Stimulated activated CD4-positive, alpha-beta T cell treated with anti-CD3 and anti-CD28 coated beads, Interleukin-15, amount 100 ng/mL, for 48 hours (primary cell): ENCODE measurements around the gene ASF1A.

ENCODE experiments used
- DNase-seq, 2 donors: peaks; one replicate each; pipeline ENCODE4 v3.0.0-alpha.2; 2020; ENCODE audit warnings: low read depth in 2 of 2

ASF1A gene

DNA sequence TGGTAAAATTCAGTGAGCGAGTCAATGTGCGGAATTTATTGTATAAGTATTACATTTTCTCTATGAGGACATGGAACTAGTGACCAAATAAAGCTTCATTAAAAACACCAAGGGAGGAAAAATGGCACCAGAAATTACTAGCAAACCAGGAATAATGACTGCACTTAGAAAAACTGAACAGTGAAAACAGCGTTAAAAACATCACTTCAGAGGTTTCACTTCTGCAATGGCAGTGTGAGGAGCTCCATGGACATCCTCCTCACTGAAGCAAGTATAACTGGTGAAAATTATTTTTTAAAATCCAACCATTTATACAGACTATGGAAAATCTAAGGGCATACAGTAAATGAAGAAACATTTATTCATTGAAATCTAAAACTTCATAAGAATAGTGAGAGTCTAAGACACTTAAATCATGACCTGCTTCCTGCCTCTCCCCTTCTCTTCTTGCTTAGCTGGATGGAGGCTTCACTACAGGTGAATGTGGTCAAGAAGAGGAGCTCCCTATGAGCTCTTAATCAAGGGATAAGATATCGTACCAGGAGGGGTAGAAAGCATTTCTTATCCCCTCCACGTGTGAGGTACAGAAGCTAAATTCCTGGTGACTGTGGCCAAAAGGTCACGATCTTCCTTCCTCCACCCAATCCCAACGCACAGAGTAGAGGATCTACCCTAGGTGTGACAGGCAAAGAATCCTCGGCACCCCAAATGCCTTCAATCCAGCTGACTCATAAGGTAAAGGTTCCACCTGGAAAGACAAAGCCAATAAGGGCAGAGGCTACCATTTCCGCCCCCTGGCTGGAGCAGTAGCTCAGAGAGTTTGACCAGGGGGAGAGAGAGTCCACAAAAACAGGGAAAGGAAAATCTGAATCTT lies 12.3 kb upstream of the ASF1A start:
- no peak for DNase-seq

DNA sequence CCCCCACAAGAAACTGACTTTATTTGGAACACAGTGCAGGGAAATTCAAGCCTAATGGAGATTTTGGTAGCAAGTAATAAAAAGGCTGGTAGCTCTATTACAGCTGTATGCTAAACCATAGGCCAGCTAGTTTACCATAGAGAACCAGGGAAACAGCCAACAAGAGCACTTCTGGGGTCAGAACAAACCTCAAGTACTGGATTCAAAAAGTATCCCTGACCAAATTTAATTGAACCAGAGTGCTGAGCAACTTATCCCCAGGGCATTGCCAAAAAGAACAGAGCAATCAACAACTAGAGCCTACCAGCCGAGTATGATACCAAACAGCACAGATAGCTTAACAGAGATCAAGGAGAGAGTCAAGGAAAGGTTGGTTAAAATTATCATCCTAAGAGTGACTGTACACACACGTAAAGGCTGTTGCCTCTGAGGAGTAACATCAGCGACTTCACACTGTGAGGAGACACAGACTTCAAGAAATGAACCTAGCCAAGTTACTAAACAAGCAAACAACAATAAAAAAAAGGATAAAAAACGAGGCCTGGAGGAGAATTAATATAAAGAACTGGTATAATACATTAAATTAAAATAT lies 11.5 kb upstream of the ASF1A start:
- no peak for DNase-seq

DNA sequence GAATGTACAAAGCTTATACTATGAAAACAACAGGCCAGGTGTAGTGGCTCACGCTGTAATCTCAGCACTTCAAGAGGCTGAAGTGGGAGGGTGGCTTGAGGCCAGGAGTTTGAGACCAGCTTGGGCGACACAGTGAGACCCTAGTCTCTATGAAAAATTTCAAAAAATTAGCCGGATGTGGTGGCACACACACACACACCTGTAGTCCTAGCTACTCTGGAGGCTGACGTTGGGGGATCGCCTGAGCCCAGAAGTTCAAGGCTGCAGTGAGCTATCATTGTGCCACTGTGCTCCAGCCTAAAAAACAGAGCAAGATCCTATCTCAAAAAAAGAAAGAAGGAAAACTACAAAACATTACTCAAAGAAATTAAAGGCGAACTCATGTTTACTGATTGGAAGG lies 7.3 kb upstream of the ASF1A start:
- DNase-seq = no peak

DNA sequence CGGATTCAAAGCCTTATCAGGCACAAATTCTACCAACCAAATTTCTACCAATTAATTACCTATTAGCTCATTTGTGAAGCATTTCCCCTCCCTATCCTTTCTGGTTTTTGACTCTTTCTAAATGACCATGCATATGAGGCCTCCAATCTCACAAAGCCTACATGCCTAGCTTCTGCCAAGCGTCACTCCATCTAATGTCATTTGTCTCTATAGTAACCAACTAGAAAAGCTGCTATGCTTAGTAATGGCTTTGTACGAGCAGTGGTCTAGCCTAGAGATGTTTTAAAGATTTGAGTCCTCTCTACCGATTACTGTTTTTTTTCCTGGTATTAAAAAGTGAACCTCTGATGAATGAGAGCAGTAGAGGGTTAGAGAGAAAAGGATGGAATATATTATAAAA lies 4.8 kb upstream of the ASF1A start:
- DNase-seq = no peak

DNA sequence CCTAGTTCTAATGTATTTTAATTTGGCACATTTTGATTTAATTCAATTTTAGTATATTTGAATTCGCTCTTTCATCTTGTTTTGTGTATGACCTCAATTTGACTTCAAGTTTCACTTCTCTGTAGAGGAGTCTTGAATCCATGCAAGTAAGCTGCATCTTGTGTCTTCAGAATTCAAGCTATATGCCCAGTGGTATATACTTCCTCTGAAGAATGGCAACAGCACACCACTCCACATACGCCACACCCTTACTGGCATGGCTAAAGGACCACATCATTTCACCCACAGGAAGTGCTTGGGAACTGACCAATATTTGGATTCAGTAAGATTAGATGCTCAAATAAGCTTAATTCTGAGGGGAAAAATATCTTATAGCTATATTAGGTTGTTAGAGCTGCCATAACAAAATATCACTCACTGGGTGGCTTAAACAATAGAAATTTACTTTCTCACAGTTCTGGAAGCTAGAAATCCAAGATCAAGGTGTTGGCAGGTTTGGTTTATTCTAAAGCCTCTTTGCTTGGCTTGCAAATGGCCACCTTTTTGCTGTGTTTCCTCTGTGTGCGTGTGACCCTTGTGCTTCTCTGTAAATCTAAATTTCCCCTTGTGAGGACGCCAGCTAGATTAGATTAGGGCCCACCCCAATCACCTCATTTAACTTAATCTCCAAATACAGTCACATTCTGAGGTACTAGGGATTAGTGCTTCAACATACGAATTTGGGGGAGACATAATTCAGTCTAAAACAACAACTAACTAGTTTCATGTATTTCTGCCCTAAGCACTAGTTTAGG lies 2.8 kb upstream of the ASF1A start:
- DNase-seq = no peak

DNA sequence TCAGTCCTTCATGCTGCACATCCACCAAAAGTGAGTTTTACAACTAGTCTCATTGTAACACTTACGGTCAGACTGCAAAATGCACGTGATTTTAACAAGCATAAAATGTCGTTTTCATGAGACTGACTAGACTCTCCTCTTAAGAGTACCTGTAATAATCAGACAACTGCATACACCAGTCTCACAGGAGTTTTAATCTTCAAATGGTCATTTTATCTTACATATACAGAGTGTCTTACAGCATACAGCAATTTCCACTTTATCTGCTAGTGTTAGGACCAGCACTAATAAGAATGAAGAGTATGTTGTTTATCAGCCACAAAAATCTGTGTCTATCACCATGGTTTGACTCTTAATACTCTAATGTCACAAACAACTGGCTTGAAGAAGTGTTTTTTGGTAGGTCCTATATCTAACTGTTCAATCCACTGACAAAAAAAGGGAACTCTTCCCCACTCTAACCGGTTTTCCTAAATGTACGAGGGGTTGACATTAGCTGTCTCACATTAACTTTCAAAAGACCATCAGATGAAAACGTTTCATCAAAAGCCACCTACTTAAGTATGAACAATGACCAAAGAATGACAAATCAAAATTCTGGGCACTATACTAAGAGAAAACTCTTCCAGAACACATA lies 1.5 kb upstream of the ASF1A start:
- DNase-seq = no peak

DNA sequence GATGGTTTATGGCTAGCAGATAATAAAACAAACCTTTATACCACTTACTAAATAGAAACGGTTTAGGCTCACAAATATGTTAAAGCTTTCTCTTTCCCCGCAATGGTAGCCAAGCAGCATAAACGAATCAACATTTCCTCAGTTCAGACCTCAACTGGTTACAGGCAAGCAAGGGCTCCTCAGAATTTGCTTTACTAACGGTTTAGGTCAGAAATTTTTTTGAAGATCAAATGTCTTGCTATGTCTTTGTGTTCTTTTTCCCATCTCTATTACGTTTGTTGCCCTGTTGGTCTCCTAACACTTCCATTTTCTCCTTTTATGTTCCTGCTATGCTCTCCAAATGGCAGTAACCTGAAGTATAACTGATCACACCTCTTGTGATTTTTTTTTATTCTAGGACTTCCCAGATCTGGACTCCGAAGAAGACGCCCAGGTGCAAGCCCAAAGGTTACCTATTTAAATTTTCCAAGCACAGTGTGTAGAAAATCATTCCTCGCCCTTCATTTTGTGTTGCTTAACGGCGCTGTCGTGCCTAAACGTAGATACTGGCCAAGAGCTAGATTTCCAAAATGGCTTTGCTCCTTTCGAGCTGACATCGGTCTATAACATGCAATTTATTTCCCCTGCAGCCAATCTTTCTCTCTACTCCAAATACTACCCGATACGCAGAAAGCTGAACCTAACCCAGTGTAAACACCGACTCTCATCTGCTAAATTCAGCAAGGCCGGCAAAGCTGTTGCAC lies 717 bp upstream of the ASF1A start:
- peak; percentile 10 to 12 for DNase-seq

DNA sequence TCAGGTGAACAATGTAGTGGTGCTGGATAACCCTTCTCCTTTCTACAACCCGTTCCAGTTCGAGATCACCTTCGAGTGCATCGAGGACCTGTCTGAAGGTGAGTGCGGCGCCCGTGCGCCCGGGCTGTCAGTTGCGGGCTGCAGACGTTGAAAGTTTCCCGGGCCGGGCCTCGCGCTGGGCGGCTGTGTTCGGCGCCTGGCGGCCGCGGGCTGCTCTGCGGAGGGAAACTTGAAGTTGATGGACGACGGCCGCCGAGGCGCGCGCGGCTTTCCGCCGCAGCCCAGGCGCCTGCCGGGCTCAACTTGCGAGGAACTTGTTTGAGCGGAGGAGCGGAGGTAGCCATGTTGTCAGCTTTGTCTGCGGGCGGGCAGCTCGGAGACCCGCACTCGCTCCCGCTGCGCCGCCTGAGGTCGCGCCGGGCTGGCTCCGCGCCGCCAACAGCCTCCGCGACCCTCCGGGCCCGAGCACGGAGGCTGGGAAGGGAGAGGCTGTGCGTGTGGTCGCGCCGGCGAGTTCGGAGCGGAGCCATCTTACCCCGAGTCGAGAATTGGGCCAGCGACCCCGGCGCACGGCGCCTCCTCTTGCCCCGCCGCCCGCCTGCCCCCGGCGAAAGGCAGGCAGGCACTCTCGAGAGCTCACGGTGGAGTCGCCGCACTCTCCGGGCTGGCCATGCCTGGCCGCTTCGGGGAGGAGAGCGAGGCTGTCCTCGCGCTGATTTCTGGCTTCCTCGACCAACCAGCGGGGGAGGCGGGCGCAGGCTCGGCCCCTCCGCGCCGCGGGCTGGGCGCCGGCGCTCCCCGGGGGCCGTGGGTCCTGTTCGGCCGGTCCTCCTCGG lies 691 bp downstream of the ASF1A start:
- DNase-seq = peak; percentile 25 to 40

DNA sequence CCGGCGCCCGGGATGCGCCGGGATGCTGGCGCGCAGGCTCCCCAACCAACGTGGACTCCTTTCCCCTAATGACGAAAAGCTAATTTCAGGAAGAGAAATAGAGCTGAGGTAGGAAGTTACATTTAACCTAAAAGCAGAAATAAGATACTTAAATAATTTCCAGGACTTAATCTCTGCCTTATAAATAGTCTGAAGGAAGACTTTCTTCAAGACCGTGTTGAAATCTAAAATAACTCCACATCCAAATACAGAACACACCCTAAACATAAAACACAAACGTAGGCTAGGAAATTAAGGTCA lies 1.3 kb downstream of the ASF1A start:
- no peak for DNase-seq

DNA sequence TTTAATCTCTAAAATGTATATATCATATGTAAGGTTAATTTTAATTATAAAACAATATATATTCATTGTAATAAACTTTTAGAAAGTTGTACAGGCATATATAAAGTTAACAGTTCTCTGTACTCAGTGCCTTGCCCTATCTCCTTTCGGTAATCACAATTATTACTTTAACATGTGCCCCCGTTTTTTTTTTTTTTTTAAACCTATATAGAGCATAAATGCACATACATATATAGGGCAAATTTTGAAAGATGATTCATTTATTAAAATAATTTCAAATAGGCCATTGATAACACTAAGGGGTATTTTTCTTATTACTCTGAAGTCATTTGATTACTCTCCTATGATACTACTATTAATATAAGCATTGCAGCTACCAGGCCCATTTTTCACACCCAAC lies 1.9 kb downstream of the ASF1A start:
- no peak for DNase-seq

DNA sequence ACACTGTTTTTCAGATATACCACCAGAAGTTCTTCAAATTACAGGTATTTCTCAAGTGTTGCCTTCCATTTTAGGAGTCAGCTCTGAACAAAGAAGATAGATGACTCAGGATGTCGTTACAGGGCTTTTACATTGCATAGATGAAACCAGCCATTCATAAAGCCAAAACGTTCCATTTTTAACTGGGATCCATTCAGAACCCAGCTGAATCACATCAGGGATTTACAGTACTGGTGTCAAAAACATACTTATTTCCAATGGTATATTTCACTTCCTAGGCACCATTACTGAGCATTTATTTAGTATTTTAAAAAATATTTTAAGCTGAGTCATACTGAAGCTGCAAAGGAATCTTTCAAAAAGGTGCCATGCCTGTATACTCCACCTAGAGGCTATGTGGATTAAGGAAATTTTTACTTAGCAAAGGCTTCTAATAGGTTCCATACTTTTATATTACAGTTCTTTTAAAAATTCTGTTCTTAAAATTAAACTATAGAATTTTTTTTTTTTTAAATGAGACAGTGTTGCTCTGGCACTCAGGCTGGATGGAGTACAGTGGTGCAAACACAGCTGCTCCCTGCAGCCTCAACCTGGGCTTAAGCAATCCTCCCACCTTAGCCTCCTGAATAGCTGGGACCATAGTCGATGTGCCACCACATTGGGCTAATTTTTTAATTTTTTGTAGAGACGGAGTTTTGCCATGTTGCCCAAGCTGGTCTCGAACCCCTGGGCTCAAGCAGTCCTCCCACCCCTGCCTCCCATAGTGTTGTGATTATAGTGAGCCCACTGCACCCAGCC lies 2.6 kb downstream of the ASF1A start:
- DNase-seq = no peak

DNA sequence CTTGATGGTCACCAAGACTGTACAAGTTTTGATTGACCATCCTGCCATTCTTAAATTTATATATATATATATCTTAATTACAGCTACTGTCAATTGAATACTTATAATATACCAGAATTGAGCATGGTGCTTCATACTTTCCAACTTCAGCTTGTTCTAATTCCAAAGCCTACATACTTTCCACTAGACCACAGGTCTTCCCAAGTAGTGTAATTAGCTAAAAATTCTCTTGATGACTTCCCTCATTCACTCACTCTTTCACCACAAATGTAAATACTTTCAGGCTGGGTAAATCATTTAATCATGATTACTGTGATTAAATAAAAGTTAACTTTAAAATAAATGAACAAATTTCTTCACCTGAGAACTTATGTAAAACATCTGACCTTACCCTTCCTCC lies 3.4 kb downstream of the ASF1A start:
- no peak for DNase-seq

DNA sequence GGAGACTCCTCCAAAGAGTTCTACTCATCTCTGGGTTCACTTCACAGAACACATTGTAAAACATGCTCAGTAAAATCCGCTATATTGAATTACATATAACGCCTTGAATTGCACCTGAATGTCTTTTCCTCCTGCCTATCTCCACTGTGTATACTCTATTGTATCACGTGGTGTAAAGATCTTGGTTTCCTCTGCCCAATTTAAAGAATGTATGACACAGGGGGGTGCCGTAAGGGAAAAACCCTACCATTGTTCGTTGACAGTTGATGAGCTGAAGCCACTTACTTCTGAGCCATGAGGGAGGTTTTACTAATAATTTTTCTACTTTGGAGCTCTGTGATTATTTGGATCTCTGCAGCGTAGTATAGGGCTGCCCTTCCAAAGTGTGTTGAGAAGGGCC lies 6.0 kb downstream of the ASF1A start:
- no peak for DNase-seq

DNA sequence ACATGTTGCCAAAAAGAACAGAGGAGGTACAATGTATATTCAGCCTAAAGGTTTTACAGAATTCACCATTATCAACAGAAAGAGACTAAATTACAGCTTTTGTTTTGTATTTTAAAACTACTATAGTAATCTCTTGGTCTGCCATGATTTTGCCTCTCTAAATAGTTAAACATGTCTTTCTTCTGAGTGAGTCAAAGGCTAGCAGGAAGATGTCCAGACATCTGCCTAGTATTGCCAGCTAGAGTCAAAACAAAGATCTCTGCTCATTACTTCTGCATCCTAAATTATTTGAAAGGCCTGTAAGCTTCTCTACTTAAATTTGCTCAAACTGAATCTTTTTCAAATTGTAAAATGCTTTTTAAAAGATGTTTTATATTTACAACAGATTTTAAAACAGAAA lies 8.8 kb downstream of the ASF1A start:
- DNase-seq = no peak

DNA sequence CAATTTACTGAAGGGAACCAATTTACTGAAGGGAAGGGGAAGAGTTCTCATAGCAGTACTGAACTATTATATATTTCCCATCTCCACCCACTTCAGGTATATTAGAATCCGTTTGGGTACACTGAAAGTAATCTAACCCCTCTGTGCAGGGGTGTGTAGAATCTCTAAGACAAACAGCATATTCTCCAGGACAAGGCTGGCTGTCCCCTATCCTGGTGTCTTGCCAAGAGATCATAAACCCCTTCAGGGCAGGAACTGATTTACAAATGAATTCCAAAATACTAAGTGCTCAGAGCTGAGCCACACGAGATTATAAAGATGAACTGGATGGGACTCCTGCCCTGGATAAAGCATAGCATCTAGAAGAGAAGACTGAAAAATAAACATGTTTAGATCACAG lies 9.2 kb downstream of the ASF1A start:
- DNase-seq = no peak

DNA sequence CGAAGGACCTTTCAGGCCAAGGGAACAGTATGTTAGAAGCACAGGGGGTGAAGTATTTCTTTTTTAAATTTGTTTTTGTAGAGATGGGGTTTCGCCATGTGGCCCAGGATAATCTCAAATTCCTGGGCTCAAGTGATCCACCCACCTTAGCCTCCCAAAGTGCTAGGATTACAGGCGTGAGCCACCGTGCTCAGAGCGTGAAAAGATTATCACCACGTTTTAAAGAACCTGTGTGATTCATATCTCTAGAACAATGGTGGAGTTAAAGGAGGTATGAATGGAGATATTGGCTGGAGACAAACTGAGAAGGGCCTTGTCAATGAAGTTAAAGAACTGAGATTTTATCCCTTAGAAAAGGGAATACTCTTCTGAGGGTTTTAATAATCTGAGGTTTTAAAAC lies 9.7 kb downstream of the ASF1A start:
- no peak for DNase-seq

DNA sequence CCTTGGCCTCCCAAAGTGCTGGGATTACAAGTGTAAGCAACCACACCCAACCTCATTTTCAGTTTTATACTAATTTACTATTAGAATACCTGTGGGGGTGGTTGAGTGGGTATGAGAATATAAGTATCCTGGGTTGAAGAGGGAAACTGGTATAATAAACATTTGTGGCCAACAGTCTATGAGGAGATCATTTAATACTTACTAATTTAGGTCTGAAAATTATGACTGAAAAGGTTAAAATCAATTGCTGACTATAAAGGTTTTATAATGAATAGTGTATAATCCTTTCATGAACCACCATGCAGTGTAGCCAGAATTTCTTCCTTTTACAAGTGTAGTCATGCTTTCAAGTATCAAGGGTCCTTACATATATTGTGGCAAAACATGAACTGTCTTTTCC lies 11.1 kb downstream of the ASF1A start:
- DNase-seq = no peak

DNA sequence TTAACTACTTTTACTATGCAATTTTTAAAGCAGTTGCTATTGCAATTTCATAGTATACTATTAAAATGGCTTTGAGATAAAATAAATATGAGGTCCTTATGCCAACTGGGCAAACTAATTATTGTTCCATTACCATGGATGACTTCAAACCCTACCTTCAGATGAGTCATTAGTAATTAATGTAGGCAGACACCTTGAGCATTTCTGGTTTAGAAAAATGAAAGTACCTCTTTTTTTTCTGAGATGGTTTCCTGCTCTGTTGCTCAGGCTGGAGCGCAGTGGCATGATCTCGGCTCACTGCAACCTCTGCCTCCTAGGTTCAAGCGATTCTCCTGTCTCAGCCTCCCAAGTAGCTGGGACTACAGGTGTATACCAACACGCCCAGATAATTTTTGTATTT lies 11.9 kb downstream of the ASF1A start:
- no peak for DNase-seq

DNA sequence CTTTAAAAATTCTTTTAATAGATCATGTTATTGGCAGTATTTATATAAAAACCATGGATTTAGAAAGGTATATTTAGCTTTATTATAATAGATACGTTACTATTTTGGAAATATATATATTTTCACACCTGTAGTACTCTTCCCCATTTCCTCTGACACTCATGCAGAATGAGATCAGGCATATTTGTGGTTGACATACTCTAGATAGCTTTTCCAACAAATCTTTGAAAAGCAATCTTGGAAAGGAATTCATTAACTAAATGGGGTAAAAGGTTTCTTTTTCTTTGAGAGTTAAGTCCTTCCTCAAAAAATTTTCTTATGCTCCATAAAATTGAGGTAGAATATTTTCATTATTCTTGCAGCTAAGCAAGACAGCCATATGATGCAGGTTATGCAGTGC lies 14.5 kb downstream of the ASF1A start:
- no peak for DNase-seq

DNA sequence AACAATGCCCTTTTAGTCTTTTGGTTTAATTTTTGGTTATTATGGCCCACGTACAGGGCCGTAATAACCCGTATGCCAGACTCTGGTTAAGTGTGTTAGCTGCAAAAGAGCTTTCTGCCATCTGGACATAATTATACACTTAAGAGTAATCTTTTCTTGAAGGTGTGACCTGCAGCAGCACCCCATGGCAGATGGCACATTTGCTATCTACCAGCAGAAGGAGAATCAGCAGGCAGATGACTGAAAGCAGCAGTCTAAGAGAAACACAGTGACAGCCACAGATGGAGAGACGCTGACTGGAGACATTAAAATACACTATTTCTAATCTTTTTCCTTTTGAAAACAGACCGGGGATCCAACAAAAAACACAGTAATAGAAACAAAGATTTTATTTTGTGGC lies 18.7 kb downstream of the ASF1A start:
- no peak for DNase-seq
